Mucosa of rectum (tissue), 2 donors: Measurements from ENCODE around the gene KRTAP13-2.

ENCODE experiments used
- H3K27ac ChIP-seq, 2 donors: one replicate each; pipeline ENCODE4 v1.7.0; 2013; ENCODE audit warnings: inconsistent platforms in 2 of 2, low read depth in 2 of 2, low read length in 2 of 2
- H3K27me3 ChIP-seq, 2 donors: one replicate each; pipeline ENCODE4 v1.7.0; 2013; ENCODE audit warnings: low read length in 2 of 2; ENCODE audit not compliant: control insufficient read depth in 2 of 2, insufficient read depth in 2 of 2
- H3K36me3 ChIP-seq, 2 donors: one replicate each; pipeline ENCODE4 v1.7.0; 2013; ENCODE audit warnings: low read length in 2 of 2; ENCODE audit not compliant: control insufficient read depth in 2 of 2, insufficient read depth in 2 of 2
- H3K4me1 ChIP-seq, 2 donors: one replicate each; pipeline ENCODE4 v1.7.0; 2013; ENCODE audit warnings: low read length in 2 of 2, mild to moderate bottlenecking in 1 of 2; ENCODE audit not compliant: control insufficient read depth in 2 of 2, insufficient read depth in 2 of 2
- H3K4me3 ChIP-seq, 2 donors: one replicate each; pipeline ENCODE4 v1.7.0; 2013; ENCODE audit warnings: low read length in 2 of 2
- H3K9ac ChIP-seq, 2 donors: one replicate each; pipeline ENCODE4 v1.7.0; 2013; ENCODE audit warnings: low read length in 2 of 2, low read depth in 1 of 2, mild to moderate bottlenecking in 1 of 2
- H3K9me3 ChIP-seq, 2 donors: one replicate each; pipeline ENCODE4 v1.7.0; 2013; ENCODE audit warnings: low read length in 2 of 2; ENCODE audit not compliant: control insufficient read depth in 2 of 2
- donor health status: healthy.
- donor health status: Normal muscosa, but diverticular disease.

The KRTAP13-2 gene, protein sequence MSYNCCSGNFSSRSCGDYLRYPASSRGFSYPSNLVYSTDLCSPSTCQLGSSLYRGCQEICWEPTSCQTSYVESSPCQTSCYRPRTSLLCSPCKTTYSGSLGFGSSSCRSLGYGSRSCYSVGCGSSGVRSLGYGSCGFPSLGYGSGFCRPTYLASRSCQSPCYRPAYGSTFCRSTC

GRCh38 chr21:30372139-30372770, at the start of gene KRTAP13-2:
Gene KRTAP13-2, minus strand, starts transcription at chr21:30372271. Its CDS starts 58 bp downstream, at chr21:30372213.
- Histone ChIP-seq H3K27me3 (no peaks in the 10 kb centered on the region), H3K9ac (no peak within 1 kb of the TSS), H3K36me3 (no peaks in the 10 kb centered on the region), H3K4me1 (no peaks in the 10 kb centered on the region), H3K27ac (no peak within 1 kb of the TSS), H3K9me3 (no peaks in the 10 kb centered on the region), H3K4me3 (no peak within 1 kb of the TSS)

- Histone ChIP-seq H3K9ac (no peak overlapping the region), H3K27me3 (no peaks in the 10 kb centered on the region), H3K36me3 (no peaks in the 10 kb centered on the region), H3K9me3 (no peaks in the 10 kb centered on the region), H3K4me3 (no peak overlapping the region), H3K27ac (no peak overlapping the region), H3K4me1 (no peaks in the 10 kb centered on the region)
These were observed 43.9 kb upstream of the KRTAP13-2 start for GRCh38 chr21:30415993-30416392.

DNA sequence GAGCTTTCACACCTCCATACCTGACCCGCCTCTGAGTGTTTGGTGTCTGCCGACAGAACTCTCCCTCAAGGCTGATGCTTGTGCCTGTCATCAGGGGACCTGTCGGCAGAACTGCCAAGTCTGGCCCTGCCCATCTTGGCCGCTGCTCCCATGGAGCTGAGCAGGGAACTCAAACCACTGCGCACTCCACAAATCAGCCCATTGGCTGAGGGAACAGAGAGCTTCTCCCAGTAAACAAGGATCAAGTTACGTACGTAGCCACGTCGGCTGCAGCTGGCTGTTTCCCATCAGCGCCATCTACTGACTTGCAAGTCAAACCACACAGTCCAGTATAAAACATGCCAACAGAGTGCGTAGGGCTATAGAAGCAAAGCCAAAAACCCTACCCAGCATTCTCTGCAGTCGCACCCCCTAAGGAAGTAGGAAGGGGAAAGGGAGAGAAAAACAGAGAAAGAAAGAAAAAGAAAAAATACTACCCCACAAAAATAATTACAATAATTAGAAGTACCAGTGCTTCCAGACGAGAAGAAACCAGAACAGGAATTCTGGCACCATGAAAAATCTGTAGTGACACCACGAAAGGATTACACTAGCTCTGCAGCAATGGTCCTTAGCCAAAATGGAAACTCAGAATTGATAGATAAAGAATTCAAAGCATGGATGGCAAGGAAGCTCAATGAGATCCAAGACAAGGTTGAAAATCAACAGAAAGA, 36.9 kb upstream of the KRTAP13-2 start:
- Histone ChIP-seq H3K9ac (no peak overlapping the region), H3K4me3 (peak overlapping the region; percentile 9 to 50)

GRCh38 chr21:30395731-30396130, 23.7 kb upstream of the KRTAP13-2 start, which contains the start of gene KRTAP13-1:
Gene KRTAP13-1, plus strand, starts transcription at chr21:30396031. Its CDS starts 56 bp downstream, at chr21:30396087.
- H3K9me3 ChIP-seq, result no peaks in the 10 kb centered on the region
- H3K9ac ChIP-seq, result no peak within 1 kb of the TSS
- H3K27ac ChIP-seq, result no peak within 1 kb of the TSS
- no peaks in the 10 kb centered on the region for H3K27me3 ChIP-seq
- no peak within 1 kb of the TSS for H3K4me3 ChIP-seq
- no peaks in the 10 kb centered on the region for H3K4me1 ChIP-seq
- H3K36me3 ChIP-seq, result no peaks in the 10 kb centered on the region

More for the DNA sequence above, 36.9 kb upstream of the KRTAP13-2 start:
- Histone ChIP-seq H3K36me3 (no peaks in the 10 kb centered on the region), H3K9me3 (no peaks in the 10 kb centered on the region), H3K27ac (no peak overlapping the region), H3K27me3 (no peaks in the 10 kb centered on the region), H3K4me1 (no peaks in the 10 kb centered on the region)

DNA sequence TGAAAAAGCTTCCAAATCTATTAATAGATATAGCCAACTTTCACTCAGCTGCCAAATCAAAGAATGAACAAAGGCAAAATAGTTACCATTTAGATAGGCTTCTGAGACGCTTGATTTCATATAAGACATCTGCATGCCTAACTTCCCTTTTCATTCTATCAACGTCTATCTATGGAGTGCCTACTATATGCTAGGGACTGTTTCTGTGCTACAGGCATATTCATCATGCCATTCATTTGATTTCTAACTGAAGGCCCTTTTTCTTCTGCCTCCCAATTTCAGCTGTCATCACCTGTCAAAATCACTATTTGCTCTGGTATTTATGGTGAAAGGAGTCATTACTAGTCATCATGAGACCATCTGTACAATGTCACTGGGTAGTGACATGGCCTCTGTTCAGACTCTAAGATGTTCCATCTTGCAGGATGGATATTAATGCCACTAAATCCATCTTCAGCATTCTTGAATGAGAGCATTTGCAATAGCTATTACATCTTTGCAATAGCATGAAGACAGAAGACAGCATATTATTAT, 19.5 kb upstream of the KRTAP13-2 start:
- Histone ChIP-seq H3K9ac (no peak overlapping the region), H3K27ac (no peak overlapping the region), H3K9me3 (no peaks in the 10 kb centered on the region), H3K27me3 (no peaks in the 10 kb centered on the region), H3K4me3 (no peak overlapping the region), H3K36me3 (no peaks in the 10 kb centered on the region), H3K4me1 (no peaks in the 10 kb centered on the region)

DNA sequence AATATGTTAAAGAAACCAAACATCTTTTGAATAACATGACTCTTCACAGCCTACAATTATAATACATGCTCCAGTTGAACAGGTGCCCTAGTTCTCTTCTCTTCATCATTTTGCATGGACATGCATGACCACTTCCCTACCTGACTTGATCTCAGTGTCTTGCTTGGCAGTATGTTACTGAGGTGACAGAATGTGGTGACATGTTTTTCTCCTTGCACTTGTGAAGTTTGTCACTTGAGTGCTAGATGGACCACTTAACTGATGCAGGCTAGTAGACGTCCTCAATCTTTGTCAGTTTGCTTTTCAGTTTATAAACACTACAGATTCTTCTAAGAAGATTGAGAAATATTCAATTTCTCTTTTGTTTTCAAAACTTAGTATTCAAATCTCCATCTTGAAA, 10.1 kb upstream of the KRTAP13-2 start:
- no peak overlapping the region for H3K9ac ChIP-seq
- H3K4me3 ChIP-seq, result no peak overlapping the region
- H3K36me3 ChIP-seq, result no peaks in the 10 kb centered on the region
- H3K27me3 ChIP-seq, result no peaks in the 10 kb centered on the region
- H3K27ac ChIP-seq, result no peak overlapping the region
- no peaks in the 10 kb centered on the region for H3K4me1 ChIP-seq
- no peaks in the 10 kb centered on the region for H3K9me3 ChIP-seq

DNA sequence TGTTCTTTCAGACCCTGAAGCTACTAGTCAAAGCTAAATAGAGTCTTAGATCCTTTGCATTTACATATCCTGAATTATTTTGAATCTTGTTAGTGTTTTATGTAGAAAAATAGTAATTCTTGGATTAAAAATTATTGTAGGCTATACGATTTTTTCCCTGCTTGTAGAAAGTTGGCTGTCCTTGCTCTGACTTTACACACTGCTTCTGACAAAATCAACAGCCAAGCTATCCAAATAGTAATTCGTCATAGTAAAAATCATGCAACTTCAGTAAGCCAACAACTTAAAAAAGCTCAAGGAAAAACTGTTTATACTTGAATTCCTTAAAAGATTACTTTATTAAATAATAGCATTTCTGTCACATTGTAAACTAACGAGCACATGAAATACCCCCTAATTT, 16.2 kb downstream of the KRTAP13-2 start:
- Histone ChIP-seq H3K9me3 (no peaks in the 10 kb centered on the region), H3K9ac (no peak overlapping the region)

DNA sequence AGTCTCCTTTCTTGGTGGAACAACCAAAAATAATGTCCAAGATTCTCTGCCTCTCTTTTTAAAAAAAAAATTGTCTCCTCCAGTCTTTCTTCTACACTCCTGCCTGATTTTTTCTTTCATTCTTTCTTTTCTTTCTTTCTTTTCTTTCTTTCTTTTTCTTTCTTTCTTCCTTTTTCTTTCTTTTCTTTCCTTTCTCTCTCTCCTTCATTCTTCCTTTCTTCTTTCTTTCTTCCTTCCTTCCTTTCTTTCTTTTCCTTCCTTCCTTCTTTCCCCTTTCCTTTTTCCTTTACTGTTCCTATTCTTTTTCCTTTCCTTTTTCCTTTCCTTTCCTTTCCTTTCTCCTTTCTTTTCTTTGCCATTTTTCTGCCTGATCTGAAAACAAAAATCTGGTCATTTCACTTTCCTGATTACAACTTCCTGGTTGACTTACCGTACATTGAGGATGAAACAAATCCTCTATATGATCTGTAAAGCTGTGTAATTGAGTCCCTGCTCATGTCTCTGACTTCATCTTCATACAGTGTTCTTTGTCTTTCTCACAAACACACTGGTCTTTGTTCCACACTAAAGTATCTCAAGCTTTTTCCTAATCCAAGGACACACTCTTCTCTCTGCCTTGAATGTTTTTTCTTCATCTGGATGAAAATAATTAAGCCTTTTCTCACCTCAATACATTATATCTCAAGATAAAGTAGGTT, 17.6 kb downstream of the KRTAP13-2 start:
- H3K9me3 ChIP-seq, result no peaks in the 10 kb centered on the region
- H3K4me1 ChIP-seq, result no peaks in the 10 kb centered on the region
- no peak overlapping the region for H3K27ac ChIP-seq
- no peak overlapping the region for H3K9ac ChIP-seq
- H3K27me3 ChIP-seq, result no peaks in the 10 kb centered on the region
- no peaks in the 10 kb centered on the region for H3K36me3 ChIP-seq
- no peak overlapping the region for H3K4me3 ChIP-seq

More for the DNA sequence above, 16.2 kb downstream of the KRTAP13-2 start:
- H3K36me3 ChIP-seq, result no peaks in the 10 kb centered on the region
- no peak overlapping the region for H3K27ac ChIP-seq
- no peaks in the 10 kb centered on the region for H3K4me1 ChIP-seq
- no peak overlapping the region for H3K4me3 ChIP-seq
- H3K27me3 ChIP-seq, result no peaks in the 10 kb centered on the region

DNA sequence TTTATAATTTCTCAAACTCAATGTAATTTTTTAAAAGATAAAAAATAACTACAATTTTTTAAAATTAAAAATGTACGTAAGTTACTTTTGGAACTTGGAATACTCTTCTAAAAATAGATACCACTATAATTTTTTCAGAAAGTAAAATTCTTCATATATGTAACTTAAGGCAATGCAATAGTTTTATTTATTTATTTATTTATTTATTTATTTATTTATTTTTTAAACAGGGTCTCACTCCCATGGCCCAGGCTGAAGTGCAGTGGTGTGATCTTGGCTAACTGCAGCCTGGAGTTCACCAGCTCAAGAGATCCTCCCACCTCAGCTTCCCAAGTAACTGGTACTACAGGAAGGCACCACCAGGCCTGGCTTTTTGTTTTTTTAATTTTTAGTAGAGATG, 20.5 kb downstream of the KRTAP13-2 start:
- H3K9ac ChIP-seq, result no peak overlapping the region
- H3K4me1 ChIP-seq, result no peaks in the 10 kb centered on the region
- H3K4me3 ChIP-seq, result no peak overlapping the region
- no peaks in the 10 kb centered on the region for H3K27me3 ChIP-seq
- H3K36me3 ChIP-seq, result no peaks in the 10 kb centered on the region
- H3K27ac ChIP-seq, result no peak overlapping the region
- no peaks in the 10 kb centered on the region for H3K9me3 ChIP-seq

- no peaks in the 10 kb centered on the region for H3K4me1 ChIP-seq
- no peaks in the 10 kb centered on the region for H3K9me3 ChIP-seq
- H3K27me3 ChIP-seq, result no peaks in the 10 kb centered on the region
- H3K36me3 ChIP-seq, result no peaks in the 10 kb centered on the region
- H3K9ac ChIP-seq, result no peak overlapping the region
- no peak overlapping the region for H3K27ac ChIP-seq
- H3K4me3 ChIP-seq, result no peak overlapping the region
These were observed 22.5 kb downstream of the KRTAP13-2 start for GRCh38 chr21:30349572-30349971.
